H9 (cell line): Measurements from ENCODE around the gene GPR107. TPM values are rescaled to one million over a fixed set of nuclear protein-coding genes. Genes with fewer than 3 reads are reported as not detected.

Experiments
- DNase-seq: peaks from one replicate; pipeline ENCODE4 v3.0.0-alpha.2; 2017
- H2AFZ ChIP-seq: one replicate; pipeline ENCODE4 v1.6.1; 2013; ENCODE audit warnings: mild to moderate bottlenecking, low read length, control low read depth, moderate library complexity
- H2AK5ac ChIP-seq: 2 replicates; pipeline ENCODE4 v1.6.1; 2013; ENCODE audit warnings: low read length, control low read depth, mixed read lengths; ENCODE audit not compliant: insufficient read length
- H2BK120ac ChIP-seq: one replicate; pipeline ENCODE4 v1.6.1; 2013; ENCODE audit warnings: low read depth, mild to moderate bottlenecking, low read length, control low read depth, inconsistent platforms; ENCODE audit not compliant: poor library complexity, severe bottlenecking
- H2BK12ac ChIP-seq: 2 replicates; pipeline ENCODE4 v1.6.1; 2013; ENCODE audit warnings: low read length, control low read depth, mixed read lengths, low read depth; ENCODE audit not compliant: insufficient read length
- H2BK15ac ChIP-seq: 2 replicates; pipeline ENCODE4 v1.6.1; 2013; ENCODE audit warnings: low read depth, low read length, control low read depth
- H2BK20ac ChIP-seq: one replicate; pipeline ENCODE4 v1.6.1; 2013; ENCODE audit warnings: low read depth, mild to moderate bottlenecking, low read length, control low read depth, inconsistent platforms; ENCODE audit not compliant: poor library complexity, severe bottlenecking
- H2BK5ac ChIP-seq: 2 replicates; pipeline ENCODE4 v1.6.1; 2013; ENCODE audit warnings: low read length, control low read depth, mixed read lengths; ENCODE audit not compliant: insufficient read length
- H3K14ac ChIP-seq: 2 replicates; pipeline ENCODE4 v1.6.1; 2013; ENCODE audit warnings: low read length, control low read depth; ENCODE audit not compliant: insufficient read depth
- H3K18ac ChIP-seq: 2 replicates; pipeline ENCODE4 v1.6.1; 2013; ENCODE audit warnings: low read depth, mild to moderate bottlenecking, mixed read lengths, low read length, control low read depth; ENCODE audit not compliant: insufficient read length
- H3K23ac ChIP-seq: 2 replicates; pipeline ENCODE4 v1.6.1; 2013; ENCODE audit warnings: low read length, control low read depth, mixed read lengths, low read depth; ENCODE audit not compliant: insufficient read length
- H3K23me2 ChIP-seq: 2 replicates; pipeline ENCODE4 v1.6.1; 2013; ENCODE audit warnings: low read depth, mild to moderate bottlenecking, mixed read lengths, low read length, control low read depth; ENCODE audit not compliant: insufficient read length, poor library complexity, severe bottlenecking
- H3K27ac ChIP-seq: 2 replicates; pipeline ENCODE4 v1.5.1; 2013; ENCODE audit warnings: low read length, control low read depth, mixed read lengths, low read depth; ENCODE audit not compliant: insufficient read length
- H3K27me3 ChIP-seq: 2 replicates; pipeline ENCODE4 v1.6.1; 2013; ENCODE audit warnings: low read length, control low read depth, inconsistent platforms; ENCODE audit not compliant: insufficient read depth
- H3K4ac ChIP-seq: 2 replicates; pipeline ENCODE4 v1.6.1; 2013; ENCODE audit warnings: low read depth, mild to moderate bottlenecking, control low read depth, inconsistent platforms, low read length, moderate library complexity
- H3K4me1 ChIP-seq: 2 replicates; pipeline ENCODE4 v1.6.1; 2013; ENCODE audit warnings: low read length, control low read depth, inconsistent platforms; ENCODE audit not compliant: insufficient read depth
- H3K4me2 ChIP-seq: 2 replicates; pipeline ENCODE4 v1.6.1; 2013; ENCODE audit warnings: low read length, control low read depth, mixed read lengths; ENCODE audit not compliant: insufficient read length, insufficient read depth
- H3K56ac ChIP-seq: 2 replicates; pipeline ENCODE4 v1.6.1; 2013; ENCODE audit warnings: low read depth, mild to moderate bottlenecking, mixed read lengths, low read length, control low read depth; ENCODE audit not compliant: insufficient read length
- H3K79me1 ChIP-seq: 2 replicates; pipeline ENCODE4 v1.6.1; 2013; ENCODE audit warnings: low read depth, mild to moderate bottlenecking, moderate library complexity, low read length, control low read depth, inconsistent platforms; ENCODE audit not compliant: insufficient read depth, poor library complexity, severe bottlenecking
- H3K79me2 ChIP-seq: 2 replicates; pipeline ENCODE4 v1.6.1; 2013; ENCODE audit warnings: low read length, control low read depth, inconsistent platforms; ENCODE audit not compliant: insufficient read depth
- H3K9ac ChIP-seq: 2 replicates; pipeline ENCODE4 v1.6.1; 2013; ENCODE audit warnings: low read length, control low read depth, mixed read lengths; ENCODE audit not compliant: insufficient read length; ENCODE audit errors: extremely low read depth
- H3K9me3 ChIP-seq: one replicate; pipeline ENCODE4 v1.6.1; 2013; ENCODE audit warnings: low read depth, low read length, inconsistent platforms; ENCODE audit not compliant: control insufficient read depth
- H3T11ph ChIP-seq: one replicate; pipeline ENCODE4 v1.6.1; 2013; ENCODE audit warnings: mild to moderate bottlenecking, low read length, control low read depth, inconsistent platforms
- H4K20me1 ChIP-seq: one replicate; pipeline ENCODE4 v1.6.1; 2013; ENCODE audit not compliant: control insufficient read depth, insufficient read length, insufficient read depth
- H4K5ac ChIP-seq: 2 replicates; pipeline ENCODE4 v1.6.1; 2013; ENCODE audit warnings: low read depth, mild to moderate bottlenecking, mixed read lengths, low read length, control low read depth; ENCODE audit not compliant: insufficient read length
- H4K8ac ChIP-seq: replicated peaks from 2 replicates; pipeline ENCODE4 v1.6.1; 2013; ENCODE audit warnings: low read length, control low read depth, mixed read lengths, low read depth; ENCODE audit not compliant: insufficient read length
- H4K91ac ChIP-seq: 2 replicates; pipeline ENCODE4 v1.6.1; 2013; ENCODE audit warnings: low read depth, mild to moderate bottlenecking, moderate library complexity, mixed read lengths, low read length, control low read depth; ENCODE audit not compliant: insufficient read length
- H3K27ac Mint-ChIP-seq, 3 experiments: 2 replicates in 2 of 3; 3 replicates in 1 of 3; pipeline ENCODE4 v1.8.0; 2020 to 2021; ENCODE audit warnings: mixed read lengths in 3 of 3, mild to moderate bottlenecking in 1 of 3, moderate library complexity in 1 of 3
- H3K27me3 Mint-ChIP-seq: 2 replicates; pipeline ENCODE4 v1.8.0; 2021; ENCODE audit warnings: low read depth, mild to moderate bottlenecking, moderate library complexity, mixed read lengths
- H3K36me3 Mint-ChIP-seq, 3 experiments: 2 replicates in 2 of 3; 3 replicates in 1 of 3; pipeline ENCODE4 v1.8.0; 2020 to 2021; ENCODE audit warnings: low read depth in 3 of 3, mixed read lengths in 3 of 3; ENCODE audit not compliant: insufficient read depth in 1 of 3
- H3K4me1 Mint-ChIP-seq, 2 experiments: 2 replicates each; pipeline ENCODE4 v1.8.0; 2020; ENCODE audit warnings: mixed read lengths in 2 of 2
- H3K4me3 Mint-ChIP-seq, 2 experiments: 2 replicates in 1 of 2; 3 replicates in 1 of 2; pipeline ENCODE4 v1.8.0; 2020 to 2021; ENCODE audit warnings: mild to moderate bottlenecking in 2 of 2, mixed read lengths in 2 of 2, moderate library complexity in 1 of 2
- H3K9me3 Mint-ChIP-seq, 2 experiments: 2 replicates in 1 of 2; 3 replicates in 1 of 2; pipeline ENCODE4 v1.8.0; 2020; ENCODE audit warnings: mild to moderate bottlenecking in 2 of 2, mixed read lengths in 2 of 2, moderate library complexity in 1 of 2
- WGBS: extraction: QIAGEN DNeasy Blood & Tissue Kit; methylation state at CpG from one replicate; pipeline ENCODE4 v1.1.7; 2013; ENCODE audit warnings: missing lambda C conversion rate, low lambda C conversion rate, mixed read lengths; ENCODE audit not compliant: insufficient read length; ENCODE audit errors: extremely low coverage; 5-methylcytosine and 5-hydroxymethylcytosine counted together
- total RNA-seq: library from RNA; stranded (reverse); gene quantifications from 2 replicates; pipeline ENCODE4 v1.2.1, GENCODE V29; 2021
- TF ChIP-seq, protein P1 (sequence below): fragments of 200-600 bp; sonication (generic); conservative IDR thresholded peaks from 3 replicates; pipeline ENCODE4 v1.8.0; 2021; ENCODE audit warnings: antibody characterized with exemption, mild to moderate bottlenecking

GPR107 gene
- total RNA-seq, 1 experiment from 2014 or later = 38.0 TPM

DNA sequence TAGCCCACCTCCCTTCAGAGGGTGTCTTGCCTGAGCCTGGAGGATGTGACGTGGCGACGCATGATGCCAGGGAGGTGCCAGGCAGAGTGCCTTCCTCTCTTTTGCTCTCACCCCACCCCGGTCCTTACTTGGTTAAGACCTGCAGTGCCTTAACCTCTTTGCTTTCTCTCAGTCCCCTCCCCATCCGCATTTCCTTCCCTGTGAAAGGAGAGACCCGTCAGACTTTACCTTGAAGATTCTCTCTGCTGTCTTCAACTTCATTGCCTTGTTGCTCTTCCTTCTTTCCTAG is 66.5 kb downstream of the GPR107 start:
- H4K5ac ChIP-seq = no peak overlapping the region
- H2AFZ ChIP-seq = no peak overlapping the region
- H3K56ac ChIP-seq = no peak overlapping the region
- H3K4me1 Mint-ChIP-seq = peaks cover 37 to 51% of the 10 kb centered on the region in 2 experiments
- no peaks in the 10 kb centered on the region for H3K27me3 Mint-ChIP-seq
- no peak overlapping the region for H2BK120ac ChIP-seq
- peaks cover 0 to 34% (median 6%) of the 10 kb centered on the region in 3 experiments; a peak in 5 of 7 replicates for H3K36me3 Mint-ChIP-seq
- H3K79me2 ChIP-seq = no peaks in the 10 kb centered on the region
- H3K79me1 ChIP-seq = no peaks in the 10 kb centered on the region
- H3K14ac ChIP-seq = no peak overlapping the region; the same call in 1 of the 2 replicates
- no peak for DNase-seq
- no peak overlapping the region for H2BK12ac ChIP-seq
- H3K23me2 ChIP-seq = no peaks in the 10 kb centered on the region
- H4K20me1 ChIP-seq = no peaks in the 10 kb centered on the region
- H3K27me3 ChIP-seq = no peaks in the 10 kb centered on the region
- no peak overlapping the region for H4K8ac ChIP-seq
- H3K18ac ChIP-seq = no peak overlapping the region
- no peak overlapping the region for H2BK15ac ChIP-seq
- no peaks in the 10 kb centered on the region for H3K9me3 Mint-ChIP-seq
- WGBS = no CpG with 5 or more reads among the region's 6 CpGs
- TF ChIP-seq, protein P1, sequence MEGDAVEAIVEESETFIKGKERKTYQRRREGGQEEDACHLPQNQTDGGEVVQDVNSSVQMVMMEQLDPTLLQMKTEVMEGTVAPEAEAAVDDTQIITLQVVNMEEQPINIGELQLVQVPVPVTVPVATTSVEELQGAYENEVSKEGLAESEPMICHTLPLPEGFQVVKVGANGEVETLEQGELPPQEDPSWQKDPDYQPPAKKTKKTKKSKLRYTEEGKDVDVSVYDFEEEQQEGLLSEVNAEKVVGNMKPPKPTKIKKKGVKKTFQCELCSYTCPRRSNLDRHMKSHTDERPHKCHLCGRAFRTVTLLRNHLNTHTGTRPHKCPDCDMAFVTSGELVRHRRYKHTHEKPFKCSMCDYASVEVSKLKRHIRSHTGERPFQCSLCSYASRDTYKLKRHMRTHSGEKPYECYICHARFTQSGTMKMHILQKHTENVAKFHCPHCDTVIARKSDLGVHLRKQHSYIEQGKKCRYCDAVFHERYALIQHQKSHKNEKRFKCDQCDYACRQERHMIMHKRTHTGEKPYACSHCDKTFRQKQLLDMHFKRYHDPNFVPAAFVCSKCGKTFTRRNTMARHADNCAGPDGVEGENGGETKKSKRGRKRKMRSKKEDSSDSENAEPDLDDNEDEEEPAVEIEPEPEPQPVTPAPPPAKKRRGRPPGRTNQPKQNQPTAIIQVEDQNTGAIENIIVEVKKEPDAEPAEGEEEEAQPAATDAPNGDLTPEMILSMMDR = no peak
- H2BK5ac ChIP-seq = no peak overlapping the region
- peak overlapping the region; percentile 63 to 88 (median 84); a peak in 6 of 7 replicates for H3K27ac Mint-ChIP-seq
- no peak overlapping the region for H3T11ph ChIP-seq
- no peak overlapping the region for H3K9ac ChIP-seq
- H3K4ac ChIP-seq = no peak overlapping the region
- no peaks in the 10 kb centered on the region for H3K9me3 ChIP-seq
- H3K23ac ChIP-seq = no peak overlapping the region
- H3K27ac ChIP-seq = no peak overlapping the region
- no peak overlapping the region for H4K91ac ChIP-seq
- no peak overlapping the region for H2BK20ac ChIP-seq
- H3K4me2 ChIP-seq = no peak overlapping the region
- peaks cover 10% of the 10 kb centered on the region; the same call in 1 of the 2 replicates for H3K4me1 ChIP-seq
- H2AK5ac ChIP-seq = no peak overlapping the region
- H3K4me3 Mint-ChIP-seq = no peak overlapping the region
